NCI-H1694 (cell line): ENCODE results near the gene GABPA.

Experiments
- DNase-seq: peaks from one replicate; lab custom pipeline; 2025; lab: John Stamatoyannopoulos, UW

Gene GABPA

DNA sequence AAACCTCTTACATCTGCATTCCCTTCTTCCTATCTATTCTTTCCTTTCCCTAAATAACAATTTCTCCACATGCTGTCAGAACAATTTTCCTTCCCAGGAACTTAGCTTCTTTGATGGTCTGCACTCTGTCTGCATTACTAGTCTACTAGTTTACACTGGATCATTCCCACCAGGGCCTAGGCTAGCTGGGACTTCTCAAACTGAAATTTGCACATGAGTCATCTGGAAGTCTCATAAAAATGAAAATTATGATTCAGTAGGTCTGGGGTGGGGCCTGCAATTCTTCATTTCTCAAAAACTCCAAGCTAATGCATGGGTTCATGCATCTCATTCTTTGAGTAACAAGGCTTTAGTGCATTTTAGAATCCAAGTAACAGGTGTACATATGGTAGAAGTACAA, 74.2 kb downstream of the GABPA start:
- no peak for DNase-seq

DNA sequence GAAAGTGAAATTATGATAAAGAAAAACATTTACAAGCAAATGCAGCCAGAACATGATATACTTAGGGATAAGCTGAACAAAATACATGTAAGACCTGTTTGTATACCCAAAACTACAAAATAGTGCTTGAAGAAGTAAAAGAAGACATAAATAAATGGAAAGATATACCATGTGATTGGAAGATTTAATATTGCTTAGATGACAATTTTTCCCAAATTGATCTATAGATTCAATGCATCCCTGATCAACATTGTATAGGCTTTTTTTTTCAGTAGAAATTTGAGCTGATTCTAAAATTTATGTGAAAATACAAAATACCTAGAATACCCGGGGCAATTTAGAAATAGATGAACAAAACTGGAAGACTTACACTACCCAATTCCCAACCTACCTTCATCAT, 76.4 kb downstream of the GABPA start:
- DNase-seq = no peak

DNA sequence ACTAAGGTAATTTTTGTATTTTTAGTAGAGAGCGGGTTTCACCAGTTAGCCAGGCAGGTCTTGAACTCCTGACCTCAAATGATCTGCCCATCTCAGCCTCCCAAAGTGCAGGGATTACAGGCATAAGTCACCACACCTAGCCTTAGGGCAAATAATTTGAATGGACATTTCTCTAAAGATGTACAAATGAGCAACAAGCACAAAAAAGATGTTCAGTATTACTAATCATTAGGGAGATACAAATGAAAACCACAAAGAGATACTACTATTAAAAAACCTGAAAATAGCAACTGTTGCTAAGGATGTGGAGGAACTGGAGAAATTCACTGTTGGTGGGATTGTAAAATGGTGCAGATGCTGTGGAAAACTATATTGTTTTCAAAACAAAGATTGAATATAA, 79.1 kb downstream of the GABPA start:
- DNase-seq = no peak

DNA sequence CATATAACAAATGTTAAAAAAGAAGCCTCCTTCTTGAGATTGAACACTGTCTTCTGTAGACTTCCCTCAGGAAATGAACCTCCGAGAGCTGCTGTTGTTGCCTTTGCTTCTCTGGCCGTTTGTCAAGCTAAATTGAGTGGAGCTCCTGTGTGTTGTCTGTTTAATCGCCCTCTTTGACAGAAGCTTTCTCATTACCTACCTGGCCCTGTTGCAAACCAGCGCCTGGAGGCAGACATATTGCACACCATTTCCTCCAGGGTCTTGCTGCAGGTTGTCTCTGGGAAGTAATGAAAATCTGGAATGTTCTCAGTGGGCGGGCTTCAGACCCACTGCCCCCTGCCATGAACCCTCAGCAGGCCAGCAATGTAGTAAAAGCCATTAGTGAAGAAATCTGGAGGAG, 83.3 kb downstream of the GABPA start:
- DNase-seq = no peak

- DNase-seq = no peak
These were observed 83.8 kb downstream of the GABPA start for GRCh38 chr21:25818551-25818950.
